ENCODE measurements around the gene CA12.
A peak's percentile ranks its signal among the peaks of the same experiment; 100 is the strongest.

The CA12 gene

GRCh38 chr15:63381301-63382204 is at the start of gene CA12:
Gene CA12, minus strand, starts transcription at chr15:63381846. Its CDS starts 126 bp downstream, at chr15:63381720.
- H3K4me1 Mint-ChIP-seq, result peaks cover 68% of the 10 kb centered on the region
- H3K9me3 Mint-ChIP-seq, result no peaks in the 10 kb centered on the region
- no peak for TF ChIP-seq CTCF (IDR thresholded peaks at IDR 0.05)
- peaks cover 36% of the 10 kb centered on the region for H3K27me3 Mint-ChIP-seq (ENCODE audit: low read depth, poor library complexity)
- H3K4me3 Mint-ChIP-seq, result peak within 1 kb of the TSS; percentile 91
- peak within 1 kb of the TSS; percentile 52 for H3K27ac Mint-ChIP-seq
- DNase-seq, result peak; percentile 68
- H3K36me3 Mint-ChIP-seq (ENCODE audit: low read depth), result peaks cover 5% of the 10 kb centered on the region

- H3K27me3 Mint-ChIP-seq (ENCODE audit: low read depth, poor library complexity), result peaks cover 4% of the 10 kb centered on the region
- H3K36me3 Mint-ChIP-seq (ENCODE audit: low read depth), result peaks cover 7% of the 10 kb centered on the region
- H3K27ac Mint-ChIP-seq, result no peak overlapping the region
- peaks cover 25% of the 10 kb centered on the region for H3K4me1 Mint-ChIP-seq
- no peak for DNase-seq
- H3K4me3 Mint-ChIP-seq, result no peak overlapping the region
- peaks cover 14% of the 10 kb centered on the region for H3K9me3 Mint-ChIP-seq
- no peak for TF ChIP-seq CTCF (IDR thresholded peaks at IDR 0.05)
These were observed 49.3 kb upstream of the CA12 start for GRCh38 chr15:63430766-63431451.

GRCh38 chr15:63426552-63426951 is 44.9 kb upstream of the CA12 start:
- no peak for TF ChIP-seq CTCF (IDR thresholded peaks at IDR 0.05)
- peaks cover 11% of the 10 kb centered on the region for H3K36me3 Mint-ChIP-seq (ENCODE audit: low read depth)
- H3K4me1 Mint-ChIP-seq, result no peaks in the 10 kb centered on the region
- H3K4me3 Mint-ChIP-seq, result no peak overlapping the region
- H3K27ac Mint-ChIP-seq, result no peak overlapping the region
- H3K9me3 Mint-ChIP-seq, result peaks cover 22% of the 10 kb centered on the region
- peaks cover 4% of the 10 kb centered on the region for H3K27me3 Mint-ChIP-seq (ENCODE audit: low read depth, poor library complexity)
- DNase-seq, result no peak

DNA sequence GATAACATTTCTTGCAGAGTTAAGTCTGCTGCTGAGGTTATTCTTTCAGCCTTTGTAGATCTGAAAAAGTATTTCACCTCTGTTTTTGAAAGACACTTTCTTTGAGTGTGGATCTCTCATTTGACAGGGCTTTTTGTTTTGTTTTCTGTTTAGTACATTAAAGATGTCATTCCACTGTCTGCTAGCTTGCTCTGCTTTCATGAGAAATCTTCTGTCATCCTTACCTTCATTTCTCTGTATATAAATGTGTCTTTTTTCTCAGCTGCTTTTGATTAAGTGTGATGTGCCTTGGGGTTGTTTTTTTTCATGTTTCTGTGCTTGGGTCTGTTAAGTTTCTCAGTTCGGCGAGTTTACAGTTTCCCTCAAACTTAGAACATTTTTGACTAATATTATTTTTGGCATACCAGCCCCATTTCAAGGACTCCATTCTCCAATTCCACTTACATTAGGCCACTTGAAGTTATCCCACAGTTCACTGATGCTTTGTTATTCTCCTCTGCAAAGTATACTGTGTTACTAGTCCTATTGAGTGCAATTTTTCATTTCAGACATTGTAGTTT is 43.9 kb upstream of the CA12 start:
- H3K27ac Mint-ChIP-seq, result no peak overlapping the region

More for the DNA sequence above, 43.9 kb upstream of the CA12 start:
- Mint-ChIP-seq H3K27me3 (ENCODE audit: low read depth, poor library complexity) (peaks cover 4% of the 10 kb centered on the region), H3K36me3 (ENCODE audit: low read depth) (peaks cover 11% of the 10 kb centered on the region), H3K9me3 (peaks cover 22% of the 10 kb centered on the region), H3K4me3 (no peak overlapping the region), H3K4me1 (no peaks in the 10 kb centered on the region)
- DNase-seq, result no peak
- no peak for TF ChIP-seq CTCF (IDR thresholded peaks at IDR 0.05)
